Activated CD4-positive, alpha-beta T cell treated with anti-CD3 and anti-CD28 coated beads for 36 hours (primary cell): ENCODE results near the gene ASF1A. TPM values are rescaled to one million over a fixed set of nuclear protein-coding genes. Genes with fewer than 3 reads are reported as not detected.

Experiments
- ATAC-seq: fragments of 200-7000 bp; cut with Tn5 transposase; one replicate; pipeline ENCODE4 v1.10.0; 2021; ENCODE audit warnings: mild to moderate bottlenecking, moderate library complexity
- CTCF ChIA-PET: fragments of 350-600 bp; sonication (Branson Sonifier 250); formaldehyde crosslinking; loops from one replicate; lab custom pipeline; 2021; ENCODE audit warnings: antibody characterized with exemption; lab: Charles Lee
- POLR2A ChIA-PET: fragments of 350-600 bp; sonication (Branson Sonifier 250); formaldehyde crosslinking; loops from one replicate; lab custom pipeline; 2021; ENCODE audit warnings: antibody characterized with exemption, inconsistent platforms; lab: Charles Lee
- DNase-seq: peaks from one replicate; pipeline ENCODE4 v3.0.0-alpha.2; 2020
- H3K27ac Mint-ChIP-seq: one replicate; pipeline ENCODE4 v1.8.0; 2021; ENCODE audit warnings: mixed read lengths
- H3K27me3 Mint-ChIP-seq: one replicate; pipeline ENCODE4 v1.8.0; 2021; ENCODE audit warnings: mixed read lengths
- H3K36me3 Mint-ChIP-seq: one replicate; pipeline ENCODE4 v1.8.0; 2021; ENCODE audit warnings: low read depth, mixed read lengths
- H3K4me1 Mint-ChIP-seq: one replicate; pipeline ENCODE4 v1.8.0; 2021; ENCODE audit warnings: mixed read lengths
- H3K4me3 Mint-ChIP-seq: one replicate; pipeline ENCODE4 v1.8.0; 2021; ENCODE audit warnings: mild to moderate bottlenecking, moderate library complexity, mixed read lengths
- H3K9me3 Mint-ChIP-seq: one replicate; pipeline ENCODE4 v1.8.0; 2021; ENCODE audit warnings: low read depth, mixed read lengths
- intact Hi-C, 2 experiments: fragments of 100-400 bp; cut with DNase I in 1 of 2; cut with micrococcal nuclease in 1 of 2; formaldehyde crosslinking; loops; one replicate each; pipeline versions ENCODE4 v1.14.2 to v1.15.1; 2022 to 2024; cut with DNase I, micrococcal nuclease
- total RNA-seq, 2 experiments: library from RNA; stranded (reverse); gene quantifications; one replicate each; pipeline ENCODE4 v1.2.3, GENCODE V29; 2021

The ASF1A gene
- total RNA-seq, 2 experiments from 2014 or later: 21.2 to 28.6 TPM

DNA sequence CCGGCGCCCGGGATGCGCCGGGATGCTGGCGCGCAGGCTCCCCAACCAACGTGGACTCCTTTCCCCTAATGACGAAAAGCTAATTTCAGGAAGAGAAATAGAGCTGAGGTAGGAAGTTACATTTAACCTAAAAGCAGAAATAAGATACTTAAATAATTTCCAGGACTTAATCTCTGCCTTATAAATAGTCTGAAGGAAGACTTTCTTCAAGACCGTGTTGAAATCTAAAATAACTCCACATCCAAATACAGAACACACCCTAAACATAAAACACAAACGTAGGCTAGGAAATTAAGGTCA lies 1.3 kb downstream of the ASF1A start:
- POLR2A ChIA-PET: interaction anchor here (1.0 kb wide), 1 partner anchor 186 kb away, joined by 6 read pairs; no protein-coding TSS in a partner anchor
- Mint-ChIP-seq H3K36me3 (peaks cover 23% of the 10 kb centered on the region), H3K9me3 (no peaks in the 10 kb centered on the region), H3K27me3 (no peaks in the 10 kb centered on the region), H3K4me1 (peaks cover 55% of the 10 kb centered on the region), H3K4me3 (peak overlapping the region; percentile 84), H3K27ac (peak overlapping the region; percentile 87)
- DNase-seq (no peak), ATAC-seq (no peak)
- intact Hi-C loops: loop anchor here (2.0 to 10.0 kb wide), 4 partner anchors 182 to 610 kb away; partner anchors contain the start of gene MAN1A1 (in 1 of the 2)
- CTCF ChIA-PET: interaction anchor here (0.6 to 4.0 kb wide), 5 partner anchors 28 to 215 kb away, joined by 3 to 25 read pairs (median 6); no protein-coding TSS in a partner anchor

GRCh38 chr6:118895859-118896258 lies 1.9 kb downstream of the ASF1A start:
- Mint-ChIP-seq H3K4me3 (peak overlapping the region; percentile 84), H3K9me3 (no peaks in the 10 kb centered on the region), H3K36me3 (peaks cover 25% of the 10 kb centered on the region), H3K27ac (peak overlapping the region; percentile 88), H3K27me3 (no peaks in the 10 kb centered on the region), H3K4me1 (peaks cover 58% of the 10 kb centered on the region)
- CTCF ChIA-PET: interaction anchor here (0.7 to 4.0 kb wide), 11 partner anchors 11 to 214 kb away, joined by 3 to 32 read pairs (median 5); partner anchors contain the start of gene MCM9
- no peak for DNase-seq
- intact Hi-C loops: loop anchor here (2.0 to 10.0 kb wide), 4 partner anchors 181 to 611 kb away; partner anchors contain the start of gene MAN1A1 (in 1 of the 2)
- no peak for ATAC-seq
- POLR2A ChIA-PET: interaction anchor here (0.6 to 1.3 kb wide), 3 partner anchors 25 to 198 kb away, joined by 3 to 13 read pairs (median 7); no protein-coding TSS in a partner anchor

GRCh38 chr6:118896339-118897136 lies 2.6 kb downstream of the ASF1A start:
- H3K27ac Mint-ChIP-seq: peak overlapping the region; percentile 88
- H3K9me3 Mint-ChIP-seq: no peaks in the 10 kb centered on the region
- no peak for DNase-seq
- peak overlapping the region; percentile 84 for H3K4me3 Mint-ChIP-seq
- POLR2A ChIA-PET: interaction anchor here (0.6 to 1.3 kb wide), 4 partner anchors 24 to 199 kb away, joined by 3 to 13 read pairs (median 5); no protein-coding TSS in a partner anchor
- peaks cover 58% of the 10 kb centered on the region for H3K4me1 Mint-ChIP-seq
- peaks cover 31% of the 10 kb centered on the region for H3K36me3 Mint-ChIP-seq
- intact Hi-C loops: loop anchor here (10.0 kb wide), 3 partner anchors 332 to 612 kb away; partner anchors contain the start of gene MAN1A1 (in 1 of the 2)
- CTCF ChIA-PET: interaction anchor here (0.7 to 4.0 kb wide), 14 partner anchors 11 to 331 kb away, joined by 3 to 32 read pairs (median 4); partner anchors contain the start of gene MCM9
- H3K27me3 Mint-ChIP-seq: no peaks in the 10 kb centered on the region
- ATAC-seq: peak; percentile 28

DNA sequence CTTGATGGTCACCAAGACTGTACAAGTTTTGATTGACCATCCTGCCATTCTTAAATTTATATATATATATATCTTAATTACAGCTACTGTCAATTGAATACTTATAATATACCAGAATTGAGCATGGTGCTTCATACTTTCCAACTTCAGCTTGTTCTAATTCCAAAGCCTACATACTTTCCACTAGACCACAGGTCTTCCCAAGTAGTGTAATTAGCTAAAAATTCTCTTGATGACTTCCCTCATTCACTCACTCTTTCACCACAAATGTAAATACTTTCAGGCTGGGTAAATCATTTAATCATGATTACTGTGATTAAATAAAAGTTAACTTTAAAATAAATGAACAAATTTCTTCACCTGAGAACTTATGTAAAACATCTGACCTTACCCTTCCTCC lies 3.4 kb downstream of the ASF1A start:
- intact Hi-C loops: loop anchor here (10.0 kb wide), 3 partner anchors 333 to 613 kb away; partner anchors contain the start of gene MAN1A1 (in 1 of the 2)
- DNase-seq (no peak), ATAC-seq (no peak)
- Mint-ChIP-seq H3K9me3 (no peaks in the 10 kb centered on the region), H3K36me3 (peaks cover 34% of the 10 kb centered on the region), H3K4me3 (peak overlapping the region; percentile 7), H3K27me3 (no peaks in the 10 kb centered on the region), H3K4me1 (peaks cover 56% of the 10 kb centered on the region), H3K27ac (peak overlapping the region; percentile 73)
- CTCF ChIA-PET: interaction anchor here (0.8 to 4.0 kb wide), 11 partner anchors 10 to 332 kb away, joined by 3 to 32 read pairs (median 4); no protein-coding TSS in a partner anchor
- POLR2A ChIA-PET: no interaction called here

GRCh38 chr6:118899948-118900347 lies 6.0 kb downstream of the ASF1A start:
- ATAC-seq (peak; percentile 57), DNase-seq (peak; percentile 42)
- CTCF ChIA-PET: interaction anchor here (1.6 kb wide), 1 partner anchor 210 kb away, joined by 6 read pairs; no protein-coding TSS in a partner anchor
- no peak overlapping the region for H3K4me3 Mint-ChIP-seq
- POLR2A ChIA-PET: interaction anchor here (0.6 kb wide), 1 partner anchor 20 kb away, joined by 6 read pairs; no protein-coding TSS in a partner anchor
- peaks cover 40% of the 10 kb centered on the region for H3K36me3 Mint-ChIP-seq
- intact Hi-C loops: loop anchor here (10.0 kb wide), 3 partner anchors 335 to 615 kb away; partner anchors contain the start of gene MAN1A1 (in 1 of the 2)
- no peaks in the 10 kb centered on the region for H3K27me3 Mint-ChIP-seq
- peak overlapping the region; percentile 80 for H3K27ac Mint-ChIP-seq
- no peaks in the 10 kb centered on the region for H3K9me3 Mint-ChIP-seq
- H3K4me1 Mint-ChIP-seq: peaks cover 73% of the 10 kb centered on the region

DNA sequence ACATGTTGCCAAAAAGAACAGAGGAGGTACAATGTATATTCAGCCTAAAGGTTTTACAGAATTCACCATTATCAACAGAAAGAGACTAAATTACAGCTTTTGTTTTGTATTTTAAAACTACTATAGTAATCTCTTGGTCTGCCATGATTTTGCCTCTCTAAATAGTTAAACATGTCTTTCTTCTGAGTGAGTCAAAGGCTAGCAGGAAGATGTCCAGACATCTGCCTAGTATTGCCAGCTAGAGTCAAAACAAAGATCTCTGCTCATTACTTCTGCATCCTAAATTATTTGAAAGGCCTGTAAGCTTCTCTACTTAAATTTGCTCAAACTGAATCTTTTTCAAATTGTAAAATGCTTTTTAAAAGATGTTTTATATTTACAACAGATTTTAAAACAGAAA lies 8.8 kb downstream of the ASF1A start:
- no peak for ATAC-seq
- peaks cover 78% of the 10 kb centered on the region for H3K4me1 Mint-ChIP-seq

GRCh38 chr6:118903138-118903537 lies 9.2 kb downstream of the ASF1A start:
- peaks cover 58% of the 10 kb centered on the region for H3K36me3 Mint-ChIP-seq
- ATAC-seq (no peak), DNase-seq (no peak)
- ChIA-PET CTCF (interaction anchor here (0.6 to 1.6 kb wide), 3 partner anchors 9 to 194 kb away, joined by 3 to 4 read pairs (median 4); no protein-coding TSS in a partner anchor), POLR2A (no interaction called here)
- H3K27me3 Mint-ChIP-seq: no peaks in the 10 kb centered on the region
- intact Hi-C loops: no loop called here
- no peaks in the 10 kb centered on the region for H3K9me3 Mint-ChIP-seq
- H3K27ac Mint-ChIP-seq: peak overlapping the region; percentile 42
- H3K4me1 Mint-ChIP-seq: peaks cover 75% of the 10 kb centered on the region
- H3K4me3 Mint-ChIP-seq: no peak overlapping the region

More for the DNA sequence above, 8.8 kb downstream of the ASF1A start:
- intact Hi-C loops: no loop called here
- H3K27ac Mint-ChIP-seq: peak overlapping the region; percentile 35
- CTCF ChIA-PET: interaction anchor here (0.6 to 1.6 kb wide), 3 partner anchors 10 to 120 kb away, joined by 3 to 4 read pairs (median 4); no protein-coding TSS in a partner anchor
- no peak for DNase-seq
- H3K27me3 Mint-ChIP-seq: no peaks in the 10 kb centered on the region
- no peak overlapping the region for H3K4me3 Mint-ChIP-seq
- POLR2A ChIA-PET: no interaction called here
- H3K9me3 Mint-ChIP-seq: no peaks in the 10 kb centered on the region
- peaks cover 57% of the 10 kb centered on the region for H3K36me3 Mint-ChIP-seq

DNA sequence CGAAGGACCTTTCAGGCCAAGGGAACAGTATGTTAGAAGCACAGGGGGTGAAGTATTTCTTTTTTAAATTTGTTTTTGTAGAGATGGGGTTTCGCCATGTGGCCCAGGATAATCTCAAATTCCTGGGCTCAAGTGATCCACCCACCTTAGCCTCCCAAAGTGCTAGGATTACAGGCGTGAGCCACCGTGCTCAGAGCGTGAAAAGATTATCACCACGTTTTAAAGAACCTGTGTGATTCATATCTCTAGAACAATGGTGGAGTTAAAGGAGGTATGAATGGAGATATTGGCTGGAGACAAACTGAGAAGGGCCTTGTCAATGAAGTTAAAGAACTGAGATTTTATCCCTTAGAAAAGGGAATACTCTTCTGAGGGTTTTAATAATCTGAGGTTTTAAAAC lies 9.7 kb downstream of the ASF1A start:
- ChIA-PET CTCF (interaction anchor here (0.6 to 1.4 kb wide), 4 partner anchors 10 to 194 kb away, joined by 3 to 5 read pairs (median 4); partner anchors contain the start of gene ASF1A), POLR2A (no interaction called here)
- intact Hi-C loops: no loop called here
- H3K36me3 Mint-ChIP-seq: peaks cover 56% of the 10 kb centered on the region
- H3K4me1 Mint-ChIP-seq: peaks cover 72% of the 10 kb centered on the region
- no peak for DNase-seq
- no peak overlapping the region for H3K4me3 Mint-ChIP-seq
- no peaks in the 10 kb centered on the region for H3K9me3 Mint-ChIP-seq
- ATAC-seq: no peak
- H3K27me3 Mint-ChIP-seq: no peaks in the 10 kb centered on the region
- H3K27ac Mint-ChIP-seq: peak overlapping the region; percentile 42

- H3K27me3 Mint-ChIP-seq: no peaks in the 10 kb centered on the region
- peaks cover 54% of the 10 kb centered on the region for H3K36me3 Mint-ChIP-seq
- ChIA-PET CTCF (interaction anchor here (1.2 to 5.8 kb wide), 3 partner anchors 8 to 104 kb away, joined by 4 to 32 read pairs (median 5); no protein-coding TSS in a partner anchor), POLR2A (no interaction called here)
- H3K4me3 Mint-ChIP-seq: no peak overlapping the region
- peaks cover 59% of the 10 kb centered on the region for H3K4me1 Mint-ChIP-seq
- intact Hi-C loops: no loop called here
- H3K27ac Mint-ChIP-seq: no peak overlapping the region
- peak; percentile 30 for ATAC-seq
- DNase-seq: no peak
- no peaks in the 10 kb centered on the region for H3K9me3 Mint-ChIP-seq
These were observed 11.1 kb downstream of the ASF1A start for GRCh38 chr6:118905084-118905483.

- DNase-seq (no peak), ATAC-seq (peak; percentile 45)
- H3K4me1 Mint-ChIP-seq: peaks cover 51% of the 10 kb centered on the region
- H3K4me3 Mint-ChIP-seq: no peak overlapping the region
- intact Hi-C loops: no loop called here
- POLR2A ChIA-PET: interaction anchor here (0.6 kb wide), 1 partner anchor 303 kb away, joined by 3 read pairs; no protein-coding TSS in a partner anchor
- H3K27me3 Mint-ChIP-seq: no peaks in the 10 kb centered on the region
- H3K9me3 Mint-ChIP-seq: no peaks in the 10 kb centered on the region
- H3K36me3 Mint-ChIP-seq: peaks cover 55% of the 10 kb centered on the region
- H3K27ac Mint-ChIP-seq: peak overlapping the region; percentile 75
- CTCF ChIA-PET: interaction anchor here (5.8 kb wide), 1 partner anchor 9 kb away, joined by 32 read pairs; no protein-coding TSS in a partner anchor
These were observed 11.9 kb downstream of the ASF1A start for GRCh38 chr6:118905851-118906250.

DNA sequence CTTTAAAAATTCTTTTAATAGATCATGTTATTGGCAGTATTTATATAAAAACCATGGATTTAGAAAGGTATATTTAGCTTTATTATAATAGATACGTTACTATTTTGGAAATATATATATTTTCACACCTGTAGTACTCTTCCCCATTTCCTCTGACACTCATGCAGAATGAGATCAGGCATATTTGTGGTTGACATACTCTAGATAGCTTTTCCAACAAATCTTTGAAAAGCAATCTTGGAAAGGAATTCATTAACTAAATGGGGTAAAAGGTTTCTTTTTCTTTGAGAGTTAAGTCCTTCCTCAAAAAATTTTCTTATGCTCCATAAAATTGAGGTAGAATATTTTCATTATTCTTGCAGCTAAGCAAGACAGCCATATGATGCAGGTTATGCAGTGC lies 14.5 kb downstream of the ASF1A start:
- no peaks in the 10 kb centered on the region for H3K27me3 Mint-ChIP-seq
- POLR2A ChIA-PET: no interaction called here
- H3K9me3 Mint-ChIP-seq: no peaks in the 10 kb centered on the region
- intact Hi-C loops: no loop called here
- ATAC-seq: no peak
- DNase-seq: no peak
- H3K36me3 Mint-ChIP-seq: peaks cover 56% of the 10 kb centered on the region
- H3K4me1 Mint-ChIP-seq: peaks cover 27% of the 10 kb centered on the region
- no peak overlapping the region for H3K4me3 Mint-ChIP-seq
- no peak overlapping the region for H3K27ac Mint-ChIP-seq
- CTCF ChIA-PET: interaction anchor here (0.9 to 5.8 kb wide), 2 partner anchors 11 to 20 kb away, joined by 3 to 32 read pairs; no protein-coding TSS in a partner anchor
